IMR-90 (cell line): ENCODE measurements around the gene NTF3. TPM values are rescaled to one million over a fixed set of nuclear protein-coding genes. Genes with fewer than 3 reads are reported as not detected.

ENCODE experiments used
- ATAC-seq: fragments of 200-7000 bp; cut with Tn5 transposase; 2 replicates; pipeline ENCODE4 v1.9.1; 2020; ENCODE audit warnings: low read depth, mild to moderate bottlenecking, moderate library complexity
- BruUV-seq: library from RNA; stranded (reverse); fragments of 400-500 nt; replicated peaks from 2 replicates; lab custom pipeline; 2021; lab: Mats Ljungman, UMichigan
- CTCF ChIA-PET: fragments of 300-600 bp; formaldehyde crosslinking; extraction: SDS; loops from one replicate; lab custom pipeline; 2021; ENCODE audit warnings: antibody characterized with exemption; lab: Yijun Ruan, JAX
- POLR2A ChIA-PET: fragments of 300-600 bp; sonication (Branson Sonifier 250); formaldehyde crosslinking; loops from one replicate; lab custom pipeline; 2022; ENCODE audit warnings: antibody characterized with exemption; ENCODE audit not compliant: unreplicated experiment; lab: Charles Lee
- DNase-seq: peaks from one replicate; pipeline ENCODE4 v3.0.0; 2013
- H2AFZ ChIP-seq: replicated peaks from 2 replicates; pipeline ENCODE3; 2013; ENCODE audit warnings: low read length, mild to moderate bottlenecking; ENCODE audit not compliant: poor library complexity
- H2AK5ac ChIP-seq: 2 replicates; pipeline ENCODE4 v1.6.1; 2013; ENCODE audit warnings: low read depth, low read length, inconsistent platforms
- H2AK9ac ChIP-seq: replicated peaks from 2 replicates; pipeline ENCODE3; 2013; ENCODE audit warnings: mild to moderate bottlenecking, low read depth, low read length, moderate library complexity; ENCODE audit not compliant: poor library complexity
- H2BK120ac ChIP-seq: 2 replicates; pipeline ENCODE4 v1.6.1; 2013; ENCODE audit warnings: low read depth, low read length, inconsistent platforms
- H2BK15ac ChIP-seq: 3 replicates; pipeline ENCODE4 v1.6.1; 2013; ENCODE audit warnings: low read depth, low read length, inconsistent platforms
- H2BK20ac ChIP-seq: 2 replicates; pipeline ENCODE4 v1.6.1; 2013; ENCODE audit warnings: low read depth, mild to moderate bottlenecking, inconsistent platforms, low read length, moderate library complexity
- H2BK5ac ChIP-seq: 2 replicates; pipeline ENCODE4 v1.6.1; 2013; ENCODE audit warnings: mild to moderate bottlenecking, low read depth, low read length, inconsistent platforms; ENCODE audit not compliant: poor library complexity, severe bottlenecking
- H3K14ac ChIP-seq: replicated peaks from 2 replicates; pipeline ENCODE4 v1.6.1; 2013; ENCODE audit warnings: low read depth, low read length, inconsistent platforms
- H3K18ac ChIP-seq: 2 replicates; pipeline ENCODE4 v1.6.1; 2013; ENCODE audit warnings: low read depth, low read length, control low read depth
- H3K23ac ChIP-seq: 2 replicates; pipeline ENCODE4 v1.6.1; 2013; ENCODE audit warnings: low read depth, low read length, inconsistent platforms
- H3K27ac ChIP-seq: 2 replicates; pipeline ENCODE4 v1.5.1; 2013; ENCODE audit warnings: mild to moderate bottlenecking, control low read depth, low read length; ENCODE audit not compliant: insufficient read depth
- H3K27me3 ChIP-seq: 2 replicates; pipeline ENCODE4 v1.6.1; 2013; ENCODE audit warnings: low read length; ENCODE audit not compliant: control insufficient read depth, insufficient read depth
- H3K36me3 ChIP-seq: 2 replicates; pipeline ENCODE4 v1.6.1; 2013; ENCODE audit warnings: low read length, mixed read lengths; ENCODE audit not compliant: control insufficient read depth, insufficient read depth
- H3K4ac ChIP-seq: 2 replicates; pipeline ENCODE4 v1.6.1; 2013; ENCODE audit warnings: low read depth, low read length, inconsistent platforms
- H3K4me1 ChIP-seq: 2 replicates; pipeline ENCODE4 v1.6.1; 2013; ENCODE audit warnings: low read length, mixed read lengths; ENCODE audit not compliant: control insufficient read depth, insufficient read depth
- H3K4me2 ChIP-seq: 2 replicates; pipeline ENCODE4 v1.6.1; 2013; ENCODE audit warnings: low read depth, mild to moderate bottlenecking, control low read depth, low read length, moderate library complexity
- H3K4me3 ChIP-seq: 2 replicates; pipeline ENCODE4 v1.5.1; 2013; ENCODE audit warnings: low read depth, mild to moderate bottlenecking, control low read depth, low read length, moderate library complexity; ENCODE audit not compliant: insufficient read depth
- H3K56ac ChIP-seq: 2 replicates; pipeline ENCODE4 v1.6.1; 2013; ENCODE audit warnings: low read length, inconsistent platforms; ENCODE audit not compliant: insufficient read depth; ENCODE audit errors: extremely low read depth
- H3K79me1 ChIP-seq, 2 experiments: 2 replicates each; pipeline ENCODE4 v1.6.1; 2013; ENCODE audit warnings: low read length in 2 of 2, inconsistent platforms in 1 of 2, low read depth in 1 of 2
- H3K9ac ChIP-seq: 2 replicates; pipeline ENCODE4 v1.6.1; 2013; ENCODE audit warnings: low read depth, low read length, control low read depth
- H3K9me1 ChIP-seq: 2 replicates; pipeline ENCODE4 v1.6.1; 2013; ENCODE audit warnings: low read length, inconsistent platforms; ENCODE audit not compliant: insufficient read depth
- H3K9me3 ChIP-seq: 2 replicates; pipeline ENCODE4 v1.6.1; 2013; ENCODE audit warnings: low read length; ENCODE audit not compliant: control insufficient read depth, insufficient read depth
- H4K20me1 ChIP-seq: 2 replicates; pipeline ENCODE4 v1.6.1; 2013; ENCODE audit warnings: low read length, inconsistent platforms; ENCODE audit not compliant: insufficient read depth
- H4K5ac ChIP-seq: 2 replicates; pipeline ENCODE4 v1.6.1; 2013; ENCODE audit warnings: mild to moderate bottlenecking, low read depth, low read length, control low read depth
- H4K8ac ChIP-seq, 2 experiments: 2 replicates each; pipeline ENCODE4 v1.6.1; 2013; ENCODE audit warnings: low read depth in 2 of 2, low read length in 2 of 2, control low read depth in 1 of 2, inconsistent platforms in 1 of 2
- H4K91ac ChIP-seq: 2 replicates; pipeline ENCODE4 v1.6.1; 2013; ENCODE audit warnings: low read depth, low read length, inconsistent platforms; ENCODE audit not compliant: insufficient read depth
- BHLHE40 ChIP-seq: fragments of 150-350 bp; IDR thresholded peaks from 2 replicates; pipeline ENCODE4 v1.6.1; 2016; ENCODE audit warnings: mild to moderate bottlenecking, low read depth, low read length
- CEBPB ChIP-seq: IDR thresholded peaks from 2 replicates; pipeline ENCODE4 v1.6.1; 2012; ENCODE audit warnings: low read depth, low read length, improper control_type of control experiment
- CHD1 ChIP-seq: IDR thresholded peaks from 2 replicates; pipeline ENCODE4 v1.6.1; 2012; ENCODE audit warnings: low read depth, low read length, improper control_type of control experiment
- ELK1 ChIP-seq: fragments of 150-350 bp; IDR thresholded peaks from 2 replicates; pipeline ENCODE4 v1.6.1; 2016; ENCODE audit warnings: low read depth, mild to moderate bottlenecking, low read length, moderate library complexity, borderline replicate concordance
- FOS ChIP-seq: fragments of 150-350 bp; IDR thresholded peaks from 2 replicates; pipeline ENCODE4 v1.6.1; 2016; ENCODE audit warnings: low read depth, low read length
- MAFK ChIP-seq: IDR thresholded peaks from 2 replicates; pipeline ENCODE4 v1.6.1; 2012; ENCODE audit warnings: low read depth, low read length, improper control_type of control experiment
- MAZ ChIP-seq: IDR thresholded peaks from 2 replicates; pipeline ENCODE4 v1.6.1; 2012; ENCODE audit warnings: low read depth, mild to moderate bottlenecking, low read length, improper control_type of control experiment, moderate library complexity, borderline replicate concordance
- MXI1 ChIP-seq: IDR thresholded peaks from 2 replicates; pipeline ENCODE4 v1.6.1; 2012; ENCODE audit warnings: low read depth, mild to moderate bottlenecking, low read length, moderate library complexity, borderline replicate concordance
- NFE2L2 ChIP-seq: fragments of 150-350 bp; IDR thresholded peaks from 2 replicates; pipeline ENCODE4 v1.6.1; 2016; ENCODE audit warnings: low read depth, mild to moderate bottlenecking, low read length
- POLR2A ChIP-seq: IDR thresholded peaks from 2 replicates; pipeline ENCODE4 v1.6.1; 2012; ENCODE audit warnings: mild to moderate bottlenecking, low read depth, low read length
- RAD21 ChIP-seq: IDR thresholded peaks from 2 replicates; pipeline ENCODE4 v1.6.1; 2012; ENCODE audit warnings: low read length, improper control_type of control experiment
- RCOR1 ChIP-seq: IDR thresholded peaks from 2 replicates; pipeline ENCODE4 v1.6.1; 2012; ENCODE audit warnings: mild to moderate bottlenecking, low read length, improper control_type of control experiment; ENCODE audit not compliant: insufficient replicate concordance
- RFX5 ChIP-seq: IDR thresholded peaks from 2 replicates; pipeline ENCODE4 v1.8.0; 2012; ENCODE audit warnings: low read depth, mild to moderate bottlenecking, low read length, moderate library complexity
- SMC3 ChIP-seq: fragments of 150-350 bp; IDR thresholded peaks from 2 replicates; pipeline ENCODE4 v1.6.1; 2016; ENCODE audit warnings: low read depth, mild to moderate bottlenecking, antibody characterized with exemption, low read length, moderate library complexity
- USF2 ChIP-seq: fragments of 150-350 bp; IDR thresholded peaks from 2 replicates; pipeline ENCODE4 v1.6.1; 2017; ENCODE audit warnings: mild to moderate bottlenecking, antibody characterized with exemption, low read length, low read depth
- WGBS, 2 experiments: methylation state at CpG; one replicate each; pipeline versions ENCODE4 v1.1.5 to v1.1.7; 2013; ENCODE audit warnings: missing lambda C conversion rate in 2 of 2; ENCODE audit not compliant: insufficient read length in 1 of 2; ENCODE audit errors: extremely low coverage in 2 of 2; 5-methylcytosine and 5-hydroxymethylcytosine counted together
- dilution Hi-C: fragments of 300-500 bp; cut with HindIII; formaldehyde crosslinking; loops from one replicate; pipeline ENCODE4 v1.14.3; 2018; ENCODE audit warnings: low sequenced_read_pairs; ENCODE audit not compliant: unreplicated experiment
- in situ Hi-C: fragments of 300-500 bp; cut with MboI; formaldehyde crosslinking; loops from 3 replicates; pipeline ENCODE4 v1.14.3; 2019; ENCODE audit warnings: low sequenced_read_pairs, inconsistent platforms, mixed read lengths
- intact Hi-C: fragments of 100-400 bp; cut with micrococcal nuclease; formaldehyde crosslinking; loops from 2 replicates; pipeline ENCODE4 v1.10.0; 2022
- polyA plus RNA-seq, 3 experiments: library from polyadenylated mRNA; depleted of rRNA; stranded (reverse); fragments of >200 nt; gene quantifications; 2 replicates each; pipeline ENCODE4 v1.2.3, GENCODE V29; 2012; ENCODE audit warnings: low replicate concordance in 1 of 3
- total RNA-seq: library from RNA; depleted of rRNA; stranded (reverse); fragments of >200 nt; gene quantifications from 2 replicates; pipeline ENCODE4 v1.2.3, GENCODE V29; 2012

The NTF3 gene
- total and polyA plus RNA-seq, 2 of the 4 experiments (the other 2 are of a cell fraction) = 12.2 to 32.4 TPM

GRCh38 chr12:5511644-5512600, 80.0 kb downstream of the NTF3 start:
- Histone ChIP-seq H4K5ac (no peak overlapping the region), H4K20me1 (no peaks in the 10 kb centered on the region), H3K23ac (0 out of 2 replicates have a peak overlapping the region, but pooled peaks have one; percentile 20), H3K18ac (no peak overlapping the region), H4K8ac (peak overlapping the region; percentile 54 to 68; a peak in 2 of 4 replicates), H3K56ac (no peak overlapping the region), H2AK9ac (peak overlapping the region; percentile 9), H3K4ac (no peak overlapping the region), H3K9ac (no peak overlapping the region), H3K27me3 (no peaks in the 10 kb centered on the region), H3K4me3 (no peak overlapping the region), H3K9me1 (0 out of 2 replicates have a peak, but pooled peaks cover 8% of the 10 kb centered on the region), H2BK120ac (peak overlapping the region; percentile 16), H3K4me1 (peaks cover 5% of the 10 kb centered on the region), H4K91ac (peak overlapping the region; percentile 11; the same call in 1 of the 2 replicates), H3K27ac (no peak overlapping the region), H2BK15ac (no peak overlapping the region), H2BK5ac (no peak overlapping the region), H3K36me3 (peaks cover 3% of the 10 kb centered on the region; the same call in 1 of the 2 replicates), H3K79me1 (no peaks in the 10 kb centered on the region; a peak in 1 of 4 replicates), H3K14ac (no peak overlapping the region), H3K4me2 (peak overlapping the region; percentile 40), H3K9me3 (no peaks in the 10 kb centered on the region), H2AFZ (peak overlapping the region; percentile 58), H2BK20ac (no peak overlapping the region), H2AK5ac (no peak overlapping the region)
- in situ Hi-C loops (no loop called here), intact Hi-C loops (loop anchor here (1.0 to 5.0 kb wide), 3 partner anchors 83 to 490 kb away; no protein-coding TSS in a partner anchor), dilution Hi-C loops (no loop called here)
- ATAC-seq = peak; percentile 79
- ChIA-PET CTCF (interaction anchor here (0.6 to 1.1 kb wide), 5 partner anchors 11 to 98 kb away, joined by 3 to 5 read pairs (median 3); no protein-coding TSS in a partner anchor), POLR2A (no interaction called here)
- DNase-seq = peak; percentile 44
- WGBS, 2 experiments = 17% methylated on average over 11 of the region's 36 CpGs; no CpG with 5 or more reads in 1 of the 2 experiments
- no TSS peak for BruUV-seq
- TF ChIP-seq RCOR1 (no peak), POLR2A (no peak), RFX5 (no peak), MXI1 (no peak), NFE2L2 (no peak), USF2 (no peak), CHD1 (no peak), SMC3 (peak; percentile 81), CEBPB (no peak), RAD21 (peak; percentile 79), BHLHE40 (no peak), MAZ (no peak), ELK1 (no peak), FOS (no peak), MAFK (no peak)
